HepG2 (cell line): ENCODE results near the gene NFATC3. TPM values are rescaled to one million over a fixed set of nuclear protein-coding genes. Genes with fewer than 3 reads are reported as not detected.
A peak's percentile ranks its signal among the peaks of the same experiment; 100 is the strongest.

Experiments
- ATF1 ChIP-seq: IDR thresholded peaks from 2 replicates; pipeline ENCODE4 v1.6.1; 2016; ENCODE audit warnings: mild to moderate bottlenecking, control low read depth
- CSRNP1 ChIP-seq: sonication (generic); formaldehyde crosslinking; IDR thresholded peaks from 2 replicates; pipeline ENCODE4 v1.8.1; 2023; ENCODE audit warnings: mild to moderate bottlenecking, missing genetic modification reagents
- DDIT3 ChIP-seq: sonication (generic); formaldehyde crosslinking; IDR thresholded peaks from 2 replicates; pipeline ENCODE4 v1.4.0; 2020; ENCODE audit warnings: mild to moderate bottlenecking, missing genetic modification reagents
- FOXA1 ChIP-seq, 2 experiments: fragments of 450-650 bp in 1 of 2; sonication (generic) in 1 of 2; formaldehyde crosslinking in 1 of 2; IDR thresholded peaks; 2 replicates each; pipeline versions ENCODE4 v1.4.0 to v1.6.1; 2016 to 2020; ENCODE audit warnings: missing genetic modification reagents in 1 of 2
- FOXK1 ChIP-seq: sonication (generic); formaldehyde crosslinking; IDR thresholded peaks from 2 replicates; pipeline ENCODE4 v1.4.0; 2020; ENCODE audit warnings: low read depth, missing genetic modification reagents, borderline replicate concordance
- FOXP1 ChIP-seq, 2 experiments: fragments of 450-650 bp in 1 of 2; IDR thresholded peaks; 2 replicates each; pipeline ENCODE4 v1.6.1; 2017 to 2018; ENCODE audit warnings: antibody characterized with exemption in 1 of 2
- HDAC1 ChIP-seq: sonication (generic); formaldehyde crosslinking; IDR thresholded peaks from 2 replicates; pipeline ENCODE4 v1.5.1; 2020; ENCODE audit warnings: mild to moderate bottlenecking, missing genetic modification reagents
- HMGA1 ChIP-seq: sonication (generic); formaldehyde crosslinking; conservative IDR thresholded peaks from 2 replicates; pipeline ENCODE4 v1.4.0; 2020; ENCODE audit warnings: missing genetic modification reagents
- HMGXB3 ChIP-seq: sonication (generic); formaldehyde crosslinking; IDR thresholded peaks from 2 replicates; pipeline ENCODE4 v1.4.0; 2020; ENCODE audit warnings: missing genetic modification reagents, borderline replicate concordance
- MATR3 ChIP-seq: sonication (generic); formaldehyde crosslinking; IDR thresholded peaks from 2 replicates; pipeline ENCODE4 v1.4.0; 2020; ENCODE audit warnings: missing genetic modification reagents
- NFE2L1 ChIP-seq: sonication (generic); formaldehyde crosslinking; IDR thresholded peaks from 2 replicates; pipeline ENCODE4 v1.4.0; 2020; ENCODE audit warnings: missing genetic modification reagents, mild to moderate bottlenecking, borderline replicate concordance
- SETDB1 ChIP-seq: sonication (generic); formaldehyde crosslinking; IDR thresholded peaks from 2 replicates; pipeline ENCODE4 v1.5.1; 2020; ENCODE audit warnings: missing genetic modification reagents, mild to moderate bottlenecking, borderline replicate concordance
- TGIF2 ChIP-seq: IDR thresholded peaks from 2 replicates; pipeline ENCODE4 v1.6.1; 2016; ENCODE audit warnings: control low read depth, missing compliant biosample characterization
- THYN1 ChIP-seq: sonication (generic); formaldehyde crosslinking; IDR thresholded peaks from 2 replicates; pipeline ENCODE4 v1.8.1; 2023; ENCODE audit warnings: low read depth, mild to moderate bottlenecking, moderate library complexity, missing genetic modification reagents, borderline replicate concordance
- ZNF3 ChIP-seq: IDR thresholded peaks from 2 replicates; pipeline ENCODE4 v1.7.0; 2017; ENCODE audit warnings: inconsistent platforms
- ZNF333 ChIP-seq: sonication (generic); formaldehyde crosslinking; IDR thresholded peaks from 2 replicates; pipeline ENCODE4 v1.4.0; 2020; ENCODE audit warnings: mild to moderate bottlenecking, missing genetic modification reagents, borderline replicate concordance
- ZNF547 ChIP-seq: sonication (generic); formaldehyde crosslinking; IDR thresholded peaks from 2 replicates; pipeline ENCODE4 v1.5.1; 2020; ENCODE audit warnings: mild to moderate bottlenecking, missing genetic modification reagents
- ZNF567 ChIP-seq: sonication (generic); formaldehyde crosslinking; IDR thresholded peaks from 2 replicates; pipeline ENCODE4 v1.8.1; 2023; ENCODE audit warnings: mild to moderate bottlenecking, missing genetic modification reagents, borderline replicate concordance
- ZNF616 ChIP-seq: sonication (generic); formaldehyde crosslinking; IDR thresholded peaks from 2 replicates; pipeline ENCODE4 v1.5.0; 2020; ENCODE audit warnings: low read depth, mild to moderate bottlenecking, missing genetic modification reagents
- polyA plus RNA-seq, 8 experiments: library from polyadenylated mRNA; depleted of rRNA in 3 of 8; stranded (reverse) in 7 of 8; unstranded in 1 of 8; fragments of >200 nt; fragmentation: Illumina TruSeq in 4 of 8; extraction: Trizol in 4 of 8; gene quantifications; 2 replicates each; pipeline versions ENCODE4 v1.2.1 to v1.2.3, GENCODE V29; 2011 to 2016; ENCODE audit warnings: low read depth in 4 of 8, missing spikeins in 1 of 8, mixed read lengths in 1 of 8; ENCODE audit not compliant: insufficient read depth in 1 of 8
- total RNA-seq, 5 experiments: library from RNA; depleted of rRNA; stranded (reverse); fragments of >200 nt; fragmentation: Illumina TruSeq; extraction: Trizol; gene quantifications; 2 replicates each; pipeline ENCODE4 v1.2.3, GENCODE V29; 2016; ENCODE audit warnings: low read depth in 1 of 5
- TF ChIP-seq, protein P1 (sequence below): sonication (generic); formaldehyde crosslinking; IDR thresholded peaks from 2 replicates; pipeline ENCODE4 v1.9.0; 2021; ENCODE audit warnings: missing genetic modification reagents, borderline replicate concordance

Gene NFATC3
- total and polyA plus RNA-seq, 2 of the 13 experiments (the other 11 are each of a cell fraction or from before 2014, with no cell fraction given) = 52.6 to 62.7 TPM

DNA sequence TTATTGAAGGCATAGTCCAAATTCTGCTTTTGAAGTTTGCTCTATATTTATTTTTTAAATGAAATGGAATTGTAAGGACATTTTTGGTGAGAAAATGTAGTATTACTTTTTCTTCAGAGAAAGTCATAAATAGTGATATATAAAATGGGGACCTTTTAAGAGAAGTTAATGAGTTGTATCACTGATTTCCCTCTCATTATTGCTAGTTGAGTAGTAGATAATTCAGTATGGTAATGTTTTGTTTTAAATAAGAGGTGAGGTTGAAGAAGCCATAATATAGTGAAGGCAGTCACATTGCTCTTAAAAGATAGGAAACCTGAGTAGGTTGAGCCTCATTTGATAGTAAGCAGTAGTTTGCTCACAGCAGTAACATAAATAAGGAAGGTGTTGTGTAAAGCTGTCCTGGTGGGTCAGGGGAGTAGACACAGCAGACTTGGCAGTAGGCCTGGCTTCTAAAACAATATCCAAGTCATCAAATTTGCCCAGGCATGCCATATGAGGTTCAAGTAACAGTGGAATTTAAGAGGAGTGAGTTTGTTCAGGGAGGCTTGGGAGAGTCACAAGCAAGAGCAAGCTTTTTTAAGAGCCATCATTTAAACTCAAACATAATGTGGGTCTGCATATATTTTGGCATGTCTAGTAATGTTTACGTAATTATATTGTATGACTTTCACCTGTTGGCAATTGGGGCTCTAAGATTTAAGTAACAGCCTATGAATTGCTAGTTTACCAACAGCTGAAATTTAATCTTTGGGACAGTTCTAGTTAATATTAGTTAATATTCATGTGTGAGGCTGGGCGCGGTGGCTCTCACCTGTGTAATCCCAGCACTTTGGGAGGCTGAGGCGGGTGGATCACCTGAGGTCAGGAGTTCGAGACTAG, 6.5 kb downstream of the NFATC3 start (continued):
- no peak for TF ChIP-seq THYN1
- TF ChIP-seq HDAC1 (CRISPR knock-in tag) = no peak
- TF ChIP-seq HMGA1 = no peak
- no peak for TF ChIP-seq NFE2L1
- no peak for TF ChIP-seq ZNF567 (CRISPR knock-in tag)
- no peak for TF ChIP-seq ZNF547 (CRISPR knock-in tag)
- TF ChIP-seq ZNF333 = no peak
- TF ChIP-seq ATF1 (CRISPR knock-in tag) = no peak
- no peak for TF ChIP-seq ZNF3 (CRISPR knock-in tag)
- TF ChIP-seq CSRNP1 (CRISPR knock-in tag) = no peak
- TF ChIP-seq FOXP1 (IDR thresholded peaks at IDR 0.05) = no peak
- TF ChIP-seq FOXP1 (CRISPR knock-in tag; IDR thresholded peaks at IDR 0.05) = peak; percentile 68; the same call in 1 of the 2 replicates
- TF ChIP-seq DDIT3 (CRISPR knock-in tag) = no peak
- TF ChIP-seq MATR3 (CRISPR knock-in tag) = no peak
- TF ChIP-seq SETDB1 (CRISPR knock-in tag) = no peak
- peak; percentile 24; the same call in 1 of the 2 replicates for TF ChIP-seq FOXK1 (CRISPR knock-in tag)
- no peak for TF ChIP-seq FOXA1 (IDR thresholded peaks at IDR 0.05)
- TF ChIP-seq FOXA1 (CRISPR knock-in tag; IDR thresholded peaks at IDR 0.05) = peak; percentile 48; the same call in 1 of the 2 replicates
- TF ChIP-seq, protein P1, sequence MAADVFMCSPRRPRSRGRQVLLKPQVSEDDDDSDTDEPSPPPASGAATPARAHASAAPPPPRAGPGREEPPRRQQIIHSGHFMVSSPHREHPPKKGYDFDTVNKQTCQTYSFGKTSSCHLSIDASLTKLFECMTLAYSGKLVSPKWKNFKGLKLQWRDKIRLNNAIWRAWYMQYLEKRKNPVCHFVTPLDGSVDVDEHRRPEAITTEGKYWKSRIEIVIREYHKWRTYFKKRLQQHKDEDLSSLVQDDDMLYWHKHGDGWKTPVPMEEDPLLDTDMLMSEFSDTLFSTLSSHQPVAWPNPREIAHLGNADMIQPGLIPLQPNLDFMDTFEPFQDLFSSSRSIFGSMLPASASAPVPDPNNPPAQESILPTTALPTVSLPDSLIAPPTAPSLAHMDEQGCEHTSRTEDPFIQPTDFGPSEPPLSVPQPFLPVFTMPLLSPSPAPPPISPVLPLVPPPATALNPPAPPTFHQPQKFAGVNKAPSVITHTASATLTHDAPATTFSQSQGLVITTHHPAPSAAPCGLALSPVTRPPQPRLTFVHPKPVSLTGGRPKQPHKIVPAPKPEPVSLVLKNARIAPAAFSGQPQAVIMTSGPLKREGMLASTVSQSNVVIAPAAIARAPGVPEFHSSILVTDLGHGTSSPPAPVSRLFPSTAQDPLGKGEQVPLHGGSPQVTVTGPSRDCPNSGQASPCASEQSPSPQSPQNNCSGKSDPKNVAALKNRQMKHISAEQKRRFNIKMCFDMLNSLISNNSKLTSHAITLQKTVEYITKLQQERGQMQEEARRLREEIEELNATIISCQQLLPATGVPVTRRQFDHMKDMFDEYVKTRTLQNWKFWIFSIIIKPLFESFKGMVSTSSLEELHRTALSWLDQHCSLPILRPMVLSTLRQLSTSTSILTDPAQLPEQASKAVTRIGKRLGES (CRISPR knock-in tag) = no peak
- TF ChIP-seq ZNF616 (CRISPR knock-in tag) = no peak
- no peak for TF ChIP-seq HMGXB3 (CRISPR knock-in tag)
- no peak for TF ChIP-seq TGIF2 (CRISPR knock-in tag)
